NCI-H1436 (cell line): ENCODE data around the gene VCP.

Source experiments
- DNase-seq: peaks from one replicate; lab custom pipeline; 2025; lab: John Stamatoyannopoulos, UW

VCP gene

DNA sequence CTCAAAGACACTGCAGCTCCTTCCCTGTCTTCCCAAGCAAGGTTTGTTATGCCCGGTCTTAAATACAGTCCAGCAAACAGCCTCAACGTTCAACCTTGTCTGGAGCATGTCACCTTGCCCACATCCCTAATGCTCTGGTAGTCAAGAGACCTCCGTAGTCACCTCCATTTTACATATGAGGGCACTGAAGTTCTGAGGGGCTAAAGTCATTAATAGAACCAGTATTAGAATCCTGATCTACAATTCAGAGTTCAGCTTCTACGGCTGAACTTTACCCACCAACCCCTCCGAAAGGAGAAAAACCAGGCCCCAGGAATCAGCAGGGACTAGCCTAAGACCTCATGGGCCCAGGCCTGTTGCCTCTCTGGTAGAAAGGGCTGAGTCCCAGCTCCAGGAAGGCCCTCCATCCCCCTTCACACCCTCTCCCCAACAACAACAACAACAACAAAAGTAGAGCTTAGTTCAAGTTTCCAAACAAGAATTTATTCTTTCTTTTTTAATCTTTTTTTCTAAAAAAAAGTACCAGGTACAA, 31.3 kb upstream of the VCP start:
- no peak for DNase-seq

- peak; percentile 94 for DNase-seq
Observed at GRCh38 chr9:35102769-35103659, 30.6 kb upstream of the VCP start, which contains the start of gene STOML2. STOML2 (minus strand) TSS chr9:35103131; CDS start chr9:35103094, 37 bp downstream.

GRCh38 chr9:35102465-35102768, 30.0 kb upstream of the VCP start:
- DNase-seq: no peak

DNA sequence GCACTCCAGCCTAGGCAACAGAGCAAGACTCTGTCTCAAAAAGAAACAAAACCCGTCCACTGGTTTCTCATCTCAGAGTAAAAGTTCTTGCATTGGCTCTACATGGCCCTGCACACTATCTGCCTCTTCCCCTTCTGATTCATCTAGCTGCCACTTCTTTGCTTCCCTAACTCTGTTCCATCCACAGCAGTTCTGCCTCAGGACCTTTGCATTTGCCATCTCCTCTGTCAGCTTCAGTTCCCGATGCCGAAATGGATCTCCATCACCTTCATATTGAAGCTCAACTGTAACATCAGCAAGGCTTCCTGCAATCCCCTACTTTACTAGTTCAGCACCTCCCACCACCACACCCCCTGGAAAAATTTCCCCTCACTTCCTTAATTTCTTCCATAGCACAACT, 25.1 kb upstream of the VCP start:
- DNase-seq: no peak

DNA sequence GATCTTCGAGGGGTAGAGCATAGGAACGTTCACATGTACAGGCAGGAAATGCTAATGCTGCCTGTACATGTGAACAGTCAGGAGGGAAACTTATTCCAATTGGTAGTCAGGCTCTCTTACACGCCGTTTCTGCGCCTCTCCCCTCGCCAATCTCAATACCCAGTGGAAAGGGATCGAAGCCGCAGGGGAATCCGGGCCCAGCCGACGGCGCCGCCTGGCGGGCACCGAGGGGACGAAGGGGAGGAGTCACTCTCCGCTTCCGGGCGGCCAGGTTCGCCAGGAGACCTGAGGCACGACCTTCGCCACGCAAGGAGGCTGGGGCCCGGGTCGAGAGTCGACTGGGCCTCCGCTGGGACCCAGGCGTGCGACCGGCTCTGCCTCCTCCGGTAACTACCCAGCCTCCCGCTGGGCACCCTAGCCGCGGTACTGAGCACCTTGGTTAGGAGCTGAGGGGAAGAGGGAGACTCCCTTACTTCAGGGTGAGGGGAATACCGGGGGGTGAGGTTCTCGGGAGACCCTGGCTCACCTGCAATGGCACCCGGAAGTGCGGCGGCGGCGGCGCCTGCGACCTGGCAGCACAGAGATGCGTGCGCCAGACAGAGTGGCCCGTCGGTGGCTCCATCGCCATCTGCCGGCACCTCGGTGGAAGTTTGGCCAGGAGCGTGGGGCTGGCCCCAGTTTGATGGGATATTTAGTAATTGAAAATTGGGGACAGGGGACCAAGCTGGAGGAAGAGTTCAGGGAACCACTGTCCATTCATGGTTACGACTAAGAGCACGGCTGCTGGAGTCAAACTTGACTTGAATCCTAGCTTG, 23.8 kb upstream of the VCP start, which contains the start of gene PIGO:
PIGO (minus strand) TSS at position 557 of the 815 bp plus-strand sequence. CDS start 1,026 bp downstream, outside the sequence.
- DNase-seq: peak; percentile 85

DNA sequence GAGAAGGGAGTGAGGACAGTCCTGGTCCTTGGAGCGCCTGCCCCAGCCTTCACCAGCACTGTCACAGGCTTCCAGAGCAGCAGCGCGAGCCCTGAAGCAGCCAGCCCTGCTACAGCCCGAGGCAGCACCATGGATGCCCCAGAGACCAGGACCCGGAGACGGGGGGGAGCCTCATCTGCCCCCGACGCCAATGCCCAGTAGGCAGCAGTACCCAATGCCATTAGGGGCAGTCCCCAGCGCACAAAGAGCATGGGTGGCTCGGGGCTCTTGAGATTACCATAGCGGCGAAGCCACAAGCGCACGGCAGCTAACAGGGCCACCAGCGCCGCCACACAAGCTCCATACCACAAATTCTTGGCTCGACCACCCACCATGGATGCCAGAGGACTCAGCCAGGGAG, 19.1 kb upstream of the VCP start:
- no peak for DNase-seq

GRCh38 chr9:35089434-35089833, 17.0 kb upstream of the VCP start:
- no peak for DNase-seq

- DNase-seq: no peak
Observed at GRCh38 chr9:35085078-35085477, 12.7 kb upstream of the VCP start.

- peak; percentile 87 for DNase-seq
Observed at GRCh38 chr9:35079426-35080341, 7.3 kb upstream of the VCP start, which contains the start of gene FANCG. FANCG (minus strand) TSS chr9:35079942; CDS start chr9:35079524, 418 bp downstream.

- no peak for DNase-seq
Observed at GRCh38 chr9:35079041-35079425, 6.6 kb upstream of the VCP start.

DNA sequence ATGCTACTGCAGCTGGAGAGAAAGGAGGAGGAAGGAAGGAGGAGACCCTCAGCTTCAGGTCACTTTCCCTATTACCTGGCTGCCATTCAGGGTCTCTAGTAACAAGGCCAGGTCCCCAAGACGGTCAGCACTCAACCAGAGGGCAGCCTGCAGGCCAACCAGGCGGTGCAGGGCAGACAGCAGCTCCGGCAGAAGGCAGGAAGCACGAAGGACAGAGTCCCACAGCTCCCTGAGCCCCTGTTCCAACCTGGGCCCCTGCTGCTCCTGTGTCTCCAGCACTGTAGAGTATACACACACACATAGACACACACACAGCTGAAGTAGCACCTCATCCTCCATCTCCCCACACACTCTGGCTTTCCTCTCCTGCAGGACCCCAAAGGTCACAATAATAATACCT, 5.6 kb upstream of the VCP start:
- no peak for DNase-seq

- no peak for DNase-seq
Observed at GRCh38 chr9:35076848-35077247, 4.4 kb upstream of the VCP start.

DNA sequence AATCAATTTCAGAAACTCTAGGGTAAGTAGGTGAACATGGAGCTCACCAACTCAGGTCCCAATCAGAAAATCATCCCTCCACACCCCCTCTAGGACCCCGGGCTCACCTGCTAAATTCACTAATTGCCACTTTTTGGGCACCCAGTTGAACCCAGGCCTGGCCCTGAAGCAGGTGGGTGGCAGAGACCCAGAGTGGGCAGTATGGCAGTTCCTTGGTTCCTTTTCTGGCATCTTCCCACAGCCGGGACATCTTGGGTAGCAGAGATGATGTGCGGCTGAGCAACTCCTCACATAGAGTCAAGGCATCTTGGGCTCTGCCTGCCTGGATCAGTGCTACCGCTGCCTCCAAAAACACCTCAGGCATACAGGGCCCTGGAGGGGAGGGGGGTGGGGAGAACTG, 2.9 kb upstream of the VCP start:
- DNase-seq: no peak

DNA sequence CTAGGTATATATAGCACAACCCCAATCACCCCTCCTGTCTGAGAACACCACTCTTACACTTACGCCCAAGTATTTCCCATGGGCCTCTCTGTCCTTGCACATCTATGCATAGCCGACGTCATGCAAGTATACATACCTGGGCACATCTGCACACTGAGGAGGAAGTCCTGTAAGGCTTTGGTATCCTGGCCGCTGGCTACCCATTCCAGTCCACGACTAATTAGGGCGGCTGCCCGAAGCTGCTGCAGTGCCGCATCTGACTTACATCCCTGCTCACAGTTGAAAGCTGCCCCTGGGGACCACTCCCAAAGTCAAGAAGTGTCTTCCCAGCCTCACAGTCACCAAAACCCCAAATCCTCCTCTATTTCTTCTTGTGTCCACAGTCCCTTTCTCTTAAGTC, 2.4 kb upstream of the VCP start:
- DNase-seq: no peak

- DNase-seq: no peak
Observed at GRCh38 chr9:35074141-35074540, 1.7 kb upstream of the VCP start.

GRCh38 chr9:35073279-35073612, 821 bp upstream of the VCP start:
- DNase-seq: no peak

DNA sequence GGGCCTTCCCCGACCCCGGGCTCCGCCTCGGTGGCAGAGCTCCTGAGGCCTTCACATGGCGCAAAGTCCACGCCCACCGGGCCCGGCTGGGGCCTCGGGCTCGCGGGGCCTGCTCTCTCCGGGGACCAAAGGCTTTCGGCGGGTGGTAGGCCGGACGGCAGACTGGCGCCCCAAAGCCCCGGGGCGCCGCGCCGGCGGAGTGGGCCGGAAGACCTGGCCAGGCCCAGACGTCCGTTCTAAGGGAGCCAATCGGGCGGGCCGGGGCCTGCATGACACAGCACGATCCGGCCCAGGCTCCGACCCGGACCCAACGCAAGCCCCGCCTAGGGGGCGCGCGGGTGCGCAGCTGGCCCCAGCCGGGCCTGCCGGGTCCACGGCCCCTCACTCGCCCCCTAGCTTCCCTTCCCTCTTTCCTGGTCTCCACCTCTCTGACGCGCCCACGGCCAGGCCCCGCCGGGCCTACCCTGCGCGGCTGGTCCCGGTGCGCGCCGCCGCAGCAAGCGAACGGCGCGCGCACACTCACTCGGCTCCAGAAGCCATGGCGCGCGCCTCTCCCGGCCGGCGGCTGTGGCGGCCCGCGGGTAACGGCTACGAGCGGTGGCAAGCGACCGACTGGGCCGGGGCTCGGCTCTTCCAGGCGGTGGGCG, 488 bp downstream of the VCP start:
- DNase-seq: peak; percentile 57

- no peak for DNase-seq
Observed at GRCh38 chr9:35070823-35071813, 1.3 kb downstream of the VCP start.

DNA sequence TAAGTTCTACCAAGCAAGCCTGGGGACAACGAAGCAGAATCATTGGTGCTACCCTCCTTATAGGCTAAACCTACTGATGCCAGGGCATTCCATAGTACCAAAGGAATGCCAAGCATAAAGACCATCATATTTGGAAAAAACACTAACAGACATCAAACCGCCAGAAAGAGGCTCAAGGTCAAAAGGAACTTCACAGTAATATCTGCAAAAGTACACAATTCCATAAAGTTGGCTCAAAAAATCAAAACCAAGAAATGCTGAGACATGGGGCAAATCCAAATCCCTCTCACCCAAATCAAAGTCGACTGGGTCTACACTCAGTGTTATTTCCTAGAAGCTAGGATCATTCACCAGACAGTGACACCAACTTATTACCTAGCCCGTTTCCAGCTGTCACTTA, 3.4 kb downstream of the VCP start:
- DNase-seq: no peak

- no peak for DNase-seq
Observed at GRCh38 chr9:35067056-35067455, 5.4 kb downstream of the VCP start.
